Keratinocyte (primary cell): ENCODE results near the gene ARPIN. TPM values are rescaled to one million over a fixed set of nuclear protein-coding genes. Genes with fewer than 3 reads are reported as not detected.

ENCODE experiments used
- DNase-seq: peaks from one replicate; pipeline ENCODE4 v3.0.0-alpha.2; 2011; ENCODE audit warnings: low read depth, missing footprints, low spot score
- FAIRE-seq: peaks from 2 replicates; lab custom pipeline; 2011; peaks lifted over from hg19 to GRCh38; lab: Jason Lieb, UNC
- H2AFZ ChIP-seq: 2 replicates; pipeline ENCODE4 v1.6.0; 2012; ENCODE audit warnings: low read length, control low read depth, inconsistent platforms; ENCODE audit not compliant: control insufficient read depth
- H3K27ac ChIP-seq: 2 replicates; pipeline ENCODE4 v1.5.1; 2011; ENCODE audit warnings: low read length; ENCODE audit not compliant: control insufficient read depth, insufficient read depth
- H3K27me3 ChIP-seq: 3 replicates; pipeline ENCODE4 v1.6.0; 2011; ENCODE audit warnings: low read length; ENCODE audit not compliant: control insufficient read depth, insufficient read depth; ENCODE audit errors: extremely low read depth
- H3K36me3 ChIP-seq, 2 experiments: 2 replicates in 1 of 2; 3 replicates in 1 of 2; pipeline ENCODE4 v1.5.1; 2011; ENCODE audit warnings: low read length in 2 of 2, mild to moderate bottlenecking in 1 of 2; ENCODE audit not compliant: control insufficient read depth in 2 of 2, insufficient read depth in 2 of 2; ENCODE audit errors: extremely low read depth in 1 of 2
- H3K4me1 ChIP-seq: 3 replicates; pipeline ENCODE4 v1.5.1; 2011; ENCODE audit warnings: low read length; ENCODE audit not compliant: control insufficient read depth, insufficient read depth; ENCODE audit errors: extremely low read depth
- H3K4me2 ChIP-seq: 3 replicates; pipeline ENCODE4 v1.6.0; 2011; ENCODE audit warnings: low read depth, low read length; ENCODE audit not compliant: control insufficient read depth, insufficient read depth; ENCODE audit errors: extremely low read depth
- H3K4me3 ChIP-seq, 3 experiments: fragments of 200-600 bp in 1 of 3; sonication (generic) in 1 of 3; 2 replicates in 2 of 3; 3 replicates in 1 of 3; pipeline ENCODE4 v1.5.1; 2011 to 2016; ENCODE audit warnings: low read length in 3 of 3, mild to moderate bottlenecking in 3 of 3, control low read depth in 2 of 3, inconsistent platforms in 1 of 3, low read depth in 1 of 3, mixed read lengths in 1 of 3, mixed run types in 1 of 3, moderate library complexity in 1 of 3; ENCODE audit not compliant: control insufficient read depth in 2 of 3, insufficient read depth in 2 of 3; ENCODE audit errors: extremely low read depth in 1 of 3
- H3K79me2 ChIP-seq: 2 replicates; pipeline ENCODE4 v1.6.0; 2012; ENCODE audit warnings: low read length; ENCODE audit not compliant: control insufficient read depth, insufficient read depth
- H3K9ac ChIP-seq: 3 replicates; pipeline ENCODE4 v1.6.0; 2011; ENCODE audit warnings: low read length; ENCODE audit not compliant: control insufficient read depth, insufficient read depth; ENCODE audit errors: extremely low read depth
- H3K9me1 ChIP-seq: 3 replicates; pipeline ENCODE4 v1.6.0; 2011; ENCODE audit warnings: low read length; ENCODE audit not compliant: control insufficient read depth, insufficient read depth; ENCODE audit errors: extremely low read depth
- H3K9me3 ChIP-seq: 2 replicates; pipeline ENCODE4 v1.5.1; 2012; ENCODE audit warnings: low read depth, low read length; ENCODE audit not compliant: control insufficient read depth
- H4K20me1 ChIP-seq: 3 replicates; pipeline ENCODE4 v1.6.0; 2011; ENCODE audit warnings: low read length; ENCODE audit not compliant: control insufficient read depth, insufficient read depth; ENCODE audit errors: extremely low read depth
- EZH2 ChIP-seq: IDR thresholded peaks from one replicate; pipeline ENCODE4 v1.6.1; 2012; ENCODE audit warnings: inconsistent platforms, mild to moderate bottlenecking, low read length, moderate library complexity
- dilution Hi-C: fragments of 300-500 bp; cut with MboI; formaldehyde crosslinking; loops from one replicate; pipeline ENCODE4 v1.7.0; 2020; ENCODE audit warnings: low sequenced_read_pairs; ENCODE audit not compliant: extremely low pct_ligation_motif_present
- polyA plus RNA-seq, 5 experiments: library from polyadenylated mRNA; depleted of rRNA in 3 of 5; stranded (reverse) in 3 of 5; stranded (forward) in 1 of 5; unstranded in 1 of 5; fragments of >200 nt; gene quantifications; 1 replicate in 1 of 5; 2 replicates in 3 of 5; 3 replicates in 1 of 5; pipeline versions ENCODE4 v1.2.1 to v1.2.3, GENCODE V29; 2011 to 2012; ENCODE audit warnings: missing spikeins in 2 of 5, low read depth in 1 of 5, low replicate concordance in 1 of 5
- TF ChIP-seq, protein P1 (sequence below), 3 experiments: IDR thresholded peaks in 1 of 3; conservative IDR thresholded peaks in 1 of 3; optimal IDR thresholded peaks in 1 of 3; 2 replicates in 2 of 3; 3 replicates in 1 of 3; pipeline versions ENCODE3 to v1.5.1; 2011; ENCODE audit warnings: low read length in 3 of 3, mild to moderate bottlenecking in 3 of 3, moderate library complexity in 2 of 3, control low read depth in 1 of 3, inconsistent platforms in 1 of 3; ENCODE audit not compliant: insufficient read depth in 2 of 3; ENCODE audit errors: extremely low read depth in 1 of 3

Gene ARPIN
- polyA plus RNA-seq, 1 donor (not counting 4 experiments of a cell fraction or from before 2014, with no cell fraction given) = 9.0 TPM

DNA sequence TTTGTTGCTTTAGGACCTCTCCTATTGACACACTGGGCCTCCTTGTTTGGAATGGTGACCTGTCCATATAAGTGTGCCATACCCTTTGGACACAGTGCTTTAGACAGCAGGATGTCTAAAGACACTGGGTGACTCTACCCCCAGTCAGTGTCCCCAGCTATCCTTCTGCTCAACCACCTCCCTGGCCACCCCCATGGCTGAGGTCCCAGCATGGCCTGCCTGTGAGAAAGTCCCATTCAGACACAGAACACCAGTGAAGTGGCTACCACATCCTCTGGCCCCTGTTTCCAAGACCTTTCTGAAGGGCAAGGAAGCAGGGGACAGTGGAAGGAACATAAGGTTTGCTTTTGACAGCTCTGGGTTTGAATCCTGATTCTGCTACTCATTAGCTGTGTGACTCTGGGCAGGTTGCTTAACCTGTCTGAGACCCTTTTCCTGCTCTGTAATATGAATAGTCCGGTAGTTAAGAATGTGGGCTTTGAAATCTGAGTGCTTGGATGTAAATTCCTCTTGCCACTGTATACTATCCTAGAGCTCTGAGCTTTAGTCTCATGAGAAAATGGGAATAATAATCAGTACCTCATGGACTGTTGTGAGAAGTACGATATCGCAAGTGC lies 12.7 kb downstream of the ARPIN start:
- FAIRE-seq = no peak
- Histone ChIP-seq H3K4me2 (no peak overlapping the region), H4K20me1 (no peaks in the 10 kb centered on the region), H3K27me3 (no peaks in the 10 kb centered on the region), H3K27ac (no peak overlapping the region), H3K9ac (no peak overlapping the region), H2AFZ (no peak overlapping the region), H3K9me1 (no peaks in the 10 kb centered on the region), H3K9me3 (no peaks in the 10 kb centered on the region), H3K79me2 (no peaks in the 10 kb centered on the region), H3K36me3 (peaks cover 3 to 6% of the 10 kb centered on the region in 2 experiments), H3K4me3 (no peak overlapping the region), H3K4me1 (no peaks in the 10 kb centered on the region)
- DNase-seq = no peak
- dilution Hi-C loops = no loop called here
- TF ChIP-seq, protein P1, sequence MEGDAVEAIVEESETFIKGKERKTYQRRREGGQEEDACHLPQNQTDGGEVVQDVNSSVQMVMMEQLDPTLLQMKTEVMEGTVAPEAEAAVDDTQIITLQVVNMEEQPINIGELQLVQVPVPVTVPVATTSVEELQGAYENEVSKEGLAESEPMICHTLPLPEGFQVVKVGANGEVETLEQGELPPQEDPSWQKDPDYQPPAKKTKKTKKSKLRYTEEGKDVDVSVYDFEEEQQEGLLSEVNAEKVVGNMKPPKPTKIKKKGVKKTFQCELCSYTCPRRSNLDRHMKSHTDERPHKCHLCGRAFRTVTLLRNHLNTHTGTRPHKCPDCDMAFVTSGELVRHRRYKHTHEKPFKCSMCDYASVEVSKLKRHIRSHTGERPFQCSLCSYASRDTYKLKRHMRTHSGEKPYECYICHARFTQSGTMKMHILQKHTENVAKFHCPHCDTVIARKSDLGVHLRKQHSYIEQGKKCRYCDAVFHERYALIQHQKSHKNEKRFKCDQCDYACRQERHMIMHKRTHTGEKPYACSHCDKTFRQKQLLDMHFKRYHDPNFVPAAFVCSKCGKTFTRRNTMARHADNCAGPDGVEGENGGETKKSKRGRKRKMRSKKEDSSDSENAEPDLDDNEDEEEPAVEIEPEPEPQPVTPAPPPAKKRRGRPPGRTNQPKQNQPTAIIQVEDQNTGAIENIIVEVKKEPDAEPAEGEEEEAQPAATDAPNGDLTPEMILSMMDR (optimal IDR thresholded peaks at IDR 0.05 in 1 of 3, IDR thresholded peaks at IDR 0.05 in 1 of 3, conservative IDR thresholded peaks at IDR 0.05 in 1 of 3; ENCODE audit: extremely low read depth in 1 of 3, insufficient read depth in 2 of 3, low read length in 3 of 3) = no peak
- no peak for TF ChIP-seq EZH2

DNA sequence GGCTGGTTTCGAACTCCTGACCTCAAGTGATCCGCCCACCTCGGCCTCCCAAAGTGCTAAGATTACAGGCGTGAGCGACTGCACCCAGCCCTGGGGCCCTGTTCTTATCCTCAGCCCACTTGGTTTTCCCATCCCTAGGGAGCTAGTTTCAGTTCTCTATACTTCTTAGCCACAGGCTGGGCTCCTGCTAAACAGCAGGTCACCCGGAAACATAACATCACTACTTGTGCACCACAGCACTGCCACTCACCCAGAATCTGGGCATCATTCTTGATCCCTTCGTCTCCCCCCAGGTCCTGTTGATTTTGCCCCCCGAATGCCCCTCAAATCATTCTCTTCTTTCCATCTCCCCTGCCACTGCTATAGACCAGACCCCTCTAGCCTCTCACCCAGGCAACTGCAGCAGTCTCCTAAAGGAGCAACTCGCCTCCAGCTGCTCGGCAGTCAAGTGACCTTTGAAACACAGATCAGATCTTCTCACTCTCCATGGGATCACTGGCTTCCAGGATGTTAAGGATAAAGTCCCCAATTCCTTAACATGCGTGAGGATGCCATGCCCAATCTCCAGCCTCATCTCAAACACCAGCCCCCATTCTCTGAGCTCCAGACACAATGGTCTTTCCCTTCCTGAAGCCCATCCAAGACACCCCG lies 13.3 kb downstream of the ARPIN start:
- no peak overlapping the region for H2AFZ ChIP-seq
- dilution Hi-C loops = no loop called here
- DNase-seq (no peak), FAIRE-seq (no peak)
- no peak overlapping the region for H3K27ac ChIP-seq
- TF ChIP-seq, protein P1 (optimal IDR thresholded peaks at IDR 0.05 in 1 of 3, IDR thresholded peaks at IDR 0.05 in 1 of 3, conservative IDR thresholded peaks at IDR 0.05 in 1 of 3; ENCODE audit: extremely low read depth in 1 of 3, insufficient read depth in 2 of 3, low read length in 3 of 3) = no peak
- no peak for TF ChIP-seq EZH2
- no peaks in the 10 kb centered on the region for H3K4me1 ChIP-seq
- H3K9me3 ChIP-seq = no peaks in the 10 kb centered on the region
- no peaks in the 10 kb centered on the region for H4K20me1 ChIP-seq
- no peak overlapping the region for H3K4me2 ChIP-seq
- no peak overlapping the region for H3K4me3 ChIP-seq
- H3K27me3 ChIP-seq = no peaks in the 10 kb centered on the region
- no peaks in the 10 kb centered on the region for H3K79me2 ChIP-seq
- no peak overlapping the region for H3K9ac ChIP-seq
- H3K36me3 ChIP-seq = peaks cover 3 to 6% of the 10 kb centered on the region in 2 experiments
- no peaks in the 10 kb centered on the region for H3K9me1 ChIP-seq
